NB4 (cell line): ENCODE results near the gene MON1A.
"Not testable (repeated sequence)": the region's sequence is repeated elsewhere in the genome, so short reads cannot be mapped to it uniquely, and the experiment has no call there.

Source experiments
- DNase-seq: peaks from one replicate; pipeline ENCODE4 v3.0.0; 2010; ENCODE audit warnings: low read depth
- H3K4me3 ChIP-seq: one replicate; pipeline ENCODE4 v1.5.1; 2011; ENCODE audit warnings: mild to moderate bottlenecking, low read depth, low read length, moderate library complexity
- MYC ChIP-seq: IDR thresholded peaks from 2 replicates; pipeline ENCODE4 v1.6.1; 2011; ENCODE audit warnings: low read depth, low read length
- POLR2A ChIP-seq: IDR thresholded peaks from 2 replicates; pipeline ENCODE4 v1.6.1; 2011; ENCODE audit warnings: mild to moderate bottlenecking; ENCODE audit not compliant: insufficient read length; ENCODE audit errors: extremely low read depth
- TF ChIP-seq, protein P1 (sequence below): IDR thresholded peaks from 2 replicates; pipeline ENCODE4 v1.6.1; 2011; ENCODE audit warnings: low read depth, low read length
- TF ChIP-seq, protein P2 (sequence below): IDR thresholded peaks from one replicate; pipeline ENCODE4 v1.5.1; 2012; ENCODE audit warnings: low read depth, low read length

Gene MON1A

DNA sequence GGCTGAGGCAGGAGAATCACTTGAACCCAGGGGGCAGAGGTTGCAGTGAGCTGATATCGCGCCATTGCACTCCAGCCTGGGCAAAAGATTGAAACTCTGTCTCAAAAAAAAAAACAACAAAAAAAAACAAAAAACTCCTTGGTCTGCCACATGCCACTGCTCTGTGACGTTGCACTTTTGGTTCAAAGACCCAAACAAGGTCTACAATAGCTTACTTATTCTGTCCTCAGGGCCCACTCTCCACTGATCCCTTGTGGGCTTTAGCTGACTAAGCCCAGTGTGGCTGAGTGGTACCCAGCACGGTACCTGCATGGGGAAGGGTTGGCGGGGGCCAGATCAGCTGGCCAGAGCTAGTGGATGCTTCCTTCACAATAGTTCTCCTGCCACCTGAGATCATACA lies 1.8 kb downstream of the MON1A start:
- TF ChIP-seq, protein P1, sequence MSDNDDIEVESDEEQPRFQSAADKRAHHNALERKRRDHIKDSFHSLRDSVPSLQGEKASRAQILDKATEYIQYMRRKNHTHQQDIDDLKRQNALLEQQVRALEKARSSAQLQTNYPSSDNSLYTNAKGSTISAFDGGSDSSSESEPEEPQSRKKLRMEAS: no peak
- no peak for TF ChIP-seq MYC
- TF ChIP-seq POLR2A: no peak
- TF ChIP-seq, protein P2, sequence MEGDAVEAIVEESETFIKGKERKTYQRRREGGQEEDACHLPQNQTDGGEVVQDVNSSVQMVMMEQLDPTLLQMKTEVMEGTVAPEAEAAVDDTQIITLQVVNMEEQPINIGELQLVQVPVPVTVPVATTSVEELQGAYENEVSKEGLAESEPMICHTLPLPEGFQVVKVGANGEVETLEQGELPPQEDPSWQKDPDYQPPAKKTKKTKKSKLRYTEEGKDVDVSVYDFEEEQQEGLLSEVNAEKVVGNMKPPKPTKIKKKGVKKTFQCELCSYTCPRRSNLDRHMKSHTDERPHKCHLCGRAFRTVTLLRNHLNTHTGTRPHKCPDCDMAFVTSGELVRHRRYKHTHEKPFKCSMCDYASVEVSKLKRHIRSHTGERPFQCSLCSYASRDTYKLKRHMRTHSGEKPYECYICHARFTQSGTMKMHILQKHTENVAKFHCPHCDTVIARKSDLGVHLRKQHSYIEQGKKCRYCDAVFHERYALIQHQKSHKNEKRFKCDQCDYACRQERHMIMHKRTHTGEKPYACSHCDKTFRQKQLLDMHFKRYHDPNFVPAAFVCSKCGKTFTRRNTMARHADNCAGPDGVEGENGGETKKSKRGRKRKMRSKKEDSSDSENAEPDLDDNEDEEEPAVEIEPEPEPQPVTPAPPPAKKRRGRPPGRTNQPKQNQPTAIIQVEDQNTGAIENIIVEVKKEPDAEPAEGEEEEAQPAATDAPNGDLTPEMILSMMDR: no peak
- no peak overlapping the region for H3K4me3 ChIP-seq
- no peak for DNase-seq

DNA sequence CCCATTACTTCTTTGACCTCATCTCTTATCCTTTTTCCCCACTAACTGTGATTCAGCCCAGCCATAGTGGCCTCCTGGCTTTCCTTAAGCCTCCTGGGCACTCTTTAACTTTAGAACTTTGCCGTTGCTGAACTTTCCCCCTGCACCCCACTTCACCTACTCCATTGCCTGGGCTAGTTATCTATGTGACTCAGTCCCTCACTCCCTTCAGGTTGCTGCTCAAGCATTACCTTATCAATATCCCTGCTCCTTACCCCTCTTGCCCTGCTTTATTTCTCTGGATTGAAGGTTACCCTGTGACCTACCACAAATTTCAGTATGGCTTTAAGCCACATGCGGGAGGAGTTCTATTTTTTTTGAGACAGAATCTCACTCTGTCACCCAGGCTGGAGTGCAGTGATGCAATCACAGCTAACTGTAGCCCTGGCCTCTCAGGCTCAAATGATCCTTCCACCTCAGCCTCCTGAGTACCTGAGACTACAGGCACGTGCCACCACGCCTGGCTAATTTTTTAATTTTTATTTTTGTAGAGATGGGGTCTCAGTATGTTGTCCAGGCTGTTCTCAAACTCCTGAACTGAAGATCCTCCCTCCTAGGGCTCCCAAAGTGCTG lies 3.4 kb downstream of the MON1A start:
- no peak for DNase-seq
- H3K4me3 ChIP-seq: no peak overlapping the region
- TF ChIP-seq, protein P1: no peak
- TF ChIP-seq, protein P2: no peak
- TF ChIP-seq POLR2A: no peak
- TF ChIP-seq MYC: no peak

DNA sequence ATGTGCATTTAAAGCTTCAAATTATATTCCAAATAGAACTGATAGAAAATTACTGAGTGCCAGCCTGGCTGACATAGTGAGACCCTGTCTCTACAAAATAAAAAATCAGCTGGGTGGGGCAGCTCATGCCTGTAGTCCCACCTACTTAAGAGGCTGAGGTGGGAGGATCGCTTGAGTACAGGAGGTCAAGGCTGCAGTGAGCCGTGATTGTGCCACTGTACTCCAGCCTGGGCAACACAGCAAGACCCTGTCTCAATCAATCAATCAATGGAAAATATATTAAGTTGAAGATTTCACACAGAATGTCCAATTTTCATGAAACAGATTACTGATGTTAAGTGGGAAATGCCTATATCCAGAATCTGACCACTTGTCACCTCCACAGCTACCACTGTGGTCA lies 4.1 kb downstream of the MON1A start:
- H3K4me3 ChIP-seq: no peak overlapping the region
- TF ChIP-seq, protein P1: no peak
- TF ChIP-seq, protein P2: no peak
- TF ChIP-seq MYC (no peak), POLR2A (no peak)
- DNase-seq: no peak

DNA sequence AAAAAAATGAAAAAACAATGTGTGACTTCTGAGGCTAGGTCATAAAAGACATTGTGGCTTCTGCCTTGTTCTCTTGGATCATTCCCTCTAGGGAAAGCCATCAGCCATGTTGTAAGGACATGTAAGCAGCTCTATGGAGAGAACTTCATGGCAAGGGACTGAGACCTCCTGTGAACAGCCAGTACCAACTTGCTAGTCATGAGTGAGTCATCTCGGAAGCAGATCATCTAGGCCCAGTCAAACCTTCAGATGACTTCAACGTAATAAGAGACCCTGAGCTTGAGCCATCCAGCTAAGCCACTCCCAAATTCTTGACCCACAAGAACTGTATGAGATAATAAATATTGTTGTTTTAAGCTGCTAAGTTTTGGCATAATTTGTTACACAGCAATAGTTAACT lies 4.9 kb downstream of the MON1A start:
- TF ChIP-seq MYC: no peak
- TF ChIP-seq, protein P2: no peak
- TF ChIP-seq, protein P1: no peak
- TF ChIP-seq POLR2A: no peak
- no peak overlapping the region for H3K4me3 ChIP-seq
- peak; percentile 30 for DNase-seq

DNA sequence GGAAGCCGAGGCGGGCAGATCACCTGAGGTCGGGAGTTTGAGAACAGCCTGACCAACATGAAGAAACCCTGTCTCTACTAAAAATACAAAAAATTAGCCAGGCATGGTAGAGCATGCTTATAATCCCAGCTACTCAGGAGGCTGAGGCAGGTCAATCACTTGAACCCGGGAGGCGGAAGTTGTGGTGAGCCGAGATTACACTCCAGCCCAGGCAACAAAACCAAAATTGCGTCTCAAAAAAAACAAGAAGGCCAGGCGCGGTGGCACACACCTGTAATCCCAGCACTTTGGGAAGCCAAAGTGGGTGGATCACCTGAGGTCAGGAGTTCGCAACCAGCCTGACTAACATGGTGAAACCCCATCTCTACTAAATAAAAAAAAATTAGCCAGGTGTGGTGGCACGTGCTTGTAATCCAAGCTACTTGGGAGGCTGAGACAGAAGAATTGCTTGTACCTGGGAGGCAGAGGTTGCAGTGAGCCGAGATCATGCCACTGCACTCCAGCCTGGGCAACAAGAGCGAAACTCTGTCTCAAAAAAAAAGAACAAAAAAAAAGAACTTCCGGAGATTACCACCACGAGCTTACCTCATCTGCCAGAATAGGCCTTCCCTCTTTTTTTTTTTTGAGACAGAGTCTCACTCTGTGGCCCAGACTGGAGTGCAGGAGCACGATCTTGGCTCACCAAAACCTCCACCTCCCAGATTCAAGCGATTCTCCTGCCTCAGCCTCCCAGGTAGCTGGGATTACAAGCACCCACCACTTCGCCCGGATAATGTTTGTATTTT lies 11.6 kb downstream of the MON1A start:
- not testable (repeated sequence) for DNase-seq, H3K4me3 ChIP-seq

DNA sequence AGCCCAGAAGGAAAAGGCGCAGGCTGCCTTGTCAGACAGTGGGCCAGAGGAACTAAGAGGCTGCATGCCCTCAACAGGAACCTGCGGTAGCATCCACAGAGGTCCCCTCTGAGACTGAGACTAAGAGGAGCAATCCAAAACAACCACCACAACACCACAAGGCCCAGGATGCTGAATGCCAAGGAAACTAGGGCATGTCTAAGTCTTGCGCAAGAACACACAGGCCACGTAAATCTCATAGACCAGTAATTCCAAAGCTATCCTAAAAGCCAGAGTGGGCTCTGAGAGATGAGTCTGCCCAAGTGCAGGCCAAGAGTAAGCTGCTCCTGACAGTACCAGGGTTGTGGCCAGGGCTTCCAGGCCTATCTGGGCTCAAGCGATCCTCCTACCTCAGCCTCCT lies 12.9 kb downstream of the MON1A start:
- TF ChIP-seq, protein P2: no peak
- TF ChIP-seq MYC (no peak), POLR2A (no peak)
- H3K4me3 ChIP-seq: no peak overlapping the region
- DNase-seq: peak; percentile 24
